GM12878 (cell line): ENCODE measurements around the gene XPO6.

Source experiments
- HDAC6 ChIP-seq: fragments of 200-600 bp; sonication (generic); IDR thresholded peaks from one replicate; pipeline ENCODE4 v1.8.0; 2017; ENCODE audit warnings: antibody characterized with exemption; ENCODE audit not compliant: unreplicated experiment
- PAX5 ChIP-seq: IDR thresholded peaks from 2 replicates; pipeline ENCODE4 v1.6.1; 2011; ENCODE audit warnings: low read depth, low read length, borderline replicate concordance
- TF ChIP-seq, protein P1 (sequence below), 3 experiments: IDR thresholded peaks in 2 of 3; conservative IDR thresholded peaks in 1 of 3; 2 replicates each; pipeline ENCODE4 v1.5.1; 2011; ENCODE audit warnings: low read depth in 3 of 3, low read length in 3 of 3, mild to moderate bottlenecking in 3 of 3, control low read depth in 2 of 3, moderate library complexity in 2 of 3, inconsistent platforms in 1 of 3, mixed read lengths in 1 of 3; ENCODE audit not compliant: control insufficient read depth in 2 of 3, insufficient read depth in 1 of 3; ENCODE audit errors: extremely low read depth in 1 of 3

DNA sequence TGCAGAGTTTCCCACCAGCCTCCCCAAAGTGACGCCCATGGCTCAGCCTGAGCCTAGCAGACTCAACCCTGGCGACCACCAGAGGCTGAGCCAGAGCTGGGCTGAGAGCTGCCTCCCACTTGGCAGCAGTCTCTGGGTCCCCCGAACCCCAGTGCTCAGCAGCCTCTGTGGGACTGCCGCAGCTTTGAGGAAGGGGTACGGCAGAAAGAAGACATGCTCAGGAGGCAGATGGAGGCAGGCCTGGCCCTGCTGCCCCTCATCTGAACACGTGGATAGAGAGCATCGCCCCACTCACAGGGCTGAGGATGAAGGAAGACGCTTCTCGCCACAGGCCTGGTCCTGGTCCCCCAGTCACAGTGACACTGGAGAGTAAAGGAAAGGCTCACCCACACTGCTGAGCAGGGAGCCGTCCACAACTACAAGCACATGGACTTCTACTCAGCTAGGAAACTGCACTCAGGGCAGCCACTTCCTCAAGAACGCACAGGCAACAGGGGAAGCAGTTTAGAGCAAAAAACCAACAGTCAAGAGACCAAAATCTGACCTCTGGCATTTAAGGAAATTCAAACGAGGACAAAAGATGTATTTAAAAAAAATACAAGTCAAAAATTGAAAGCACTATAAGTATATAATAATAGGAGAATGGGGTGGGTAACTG, 103.0 kb downstream of the XPO6 start:
- TF ChIP-seq PAX5 (no peak), HDAC6 (no peak)
- TF ChIP-seq, protein P1, sequence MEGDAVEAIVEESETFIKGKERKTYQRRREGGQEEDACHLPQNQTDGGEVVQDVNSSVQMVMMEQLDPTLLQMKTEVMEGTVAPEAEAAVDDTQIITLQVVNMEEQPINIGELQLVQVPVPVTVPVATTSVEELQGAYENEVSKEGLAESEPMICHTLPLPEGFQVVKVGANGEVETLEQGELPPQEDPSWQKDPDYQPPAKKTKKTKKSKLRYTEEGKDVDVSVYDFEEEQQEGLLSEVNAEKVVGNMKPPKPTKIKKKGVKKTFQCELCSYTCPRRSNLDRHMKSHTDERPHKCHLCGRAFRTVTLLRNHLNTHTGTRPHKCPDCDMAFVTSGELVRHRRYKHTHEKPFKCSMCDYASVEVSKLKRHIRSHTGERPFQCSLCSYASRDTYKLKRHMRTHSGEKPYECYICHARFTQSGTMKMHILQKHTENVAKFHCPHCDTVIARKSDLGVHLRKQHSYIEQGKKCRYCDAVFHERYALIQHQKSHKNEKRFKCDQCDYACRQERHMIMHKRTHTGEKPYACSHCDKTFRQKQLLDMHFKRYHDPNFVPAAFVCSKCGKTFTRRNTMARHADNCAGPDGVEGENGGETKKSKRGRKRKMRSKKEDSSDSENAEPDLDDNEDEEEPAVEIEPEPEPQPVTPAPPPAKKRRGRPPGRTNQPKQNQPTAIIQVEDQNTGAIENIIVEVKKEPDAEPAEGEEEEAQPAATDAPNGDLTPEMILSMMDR (IDR thresholded peaks at IDR 0.05 in 2 of 3, conservative IDR thresholded peaks at IDR 0.05 in 1 of 3; ENCODE audit: control insufficient read depth in 2 of 3, extremely low read depth in 1 of 3, insufficient read depth in 1 of 3, low read depth in 3 of 3, low read length in 3 of 3), result no peak
